GM19455 (cell line): ENCODE results near the gene KLHL36.
A peak's percentile ranks its signal among the peaks of the same experiment; 100 is the strongest.

Experiments
- ATAC-seq: cut with Tn5 transposase; IDR thresholded peaks from one replicate; pipeline ENCODE4 v1.9.1; 2021; ENCODE audit not compliant: unreplicated experiment

Gene KLHL36

DNA sequence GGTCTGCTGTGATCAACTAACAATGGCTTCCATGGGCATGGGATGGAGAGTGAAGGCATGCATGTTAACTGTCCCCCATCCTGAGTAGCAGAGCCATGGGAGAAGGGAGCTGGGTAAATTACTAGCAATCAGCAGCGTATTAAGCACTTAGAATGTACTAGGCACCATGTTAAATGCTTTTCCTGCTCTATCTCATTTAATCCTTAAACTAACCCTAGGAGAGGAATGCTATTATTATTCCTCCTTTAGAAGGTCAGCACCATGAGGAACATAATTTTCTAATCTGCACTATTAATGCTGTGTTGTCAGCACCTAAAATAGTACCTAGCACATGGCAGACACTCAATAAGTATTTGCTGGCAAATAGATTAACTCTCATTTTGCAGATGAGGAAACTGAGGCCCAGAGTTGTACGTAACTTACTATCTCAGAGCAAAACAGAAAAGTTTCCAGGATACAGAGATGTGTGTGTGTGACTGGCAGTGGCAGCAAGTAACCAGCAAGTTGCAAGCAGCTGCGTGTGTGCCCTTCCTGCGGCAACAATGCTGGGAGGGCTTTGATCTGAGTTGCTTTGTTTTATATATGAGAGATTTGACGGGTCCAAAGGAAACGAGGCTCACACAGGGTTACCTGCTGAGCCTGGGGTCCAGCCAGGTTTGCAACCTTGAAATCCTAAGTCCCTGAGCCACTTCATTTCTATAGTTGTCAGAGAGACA lies 6.5 kb upstream of the KLHL36 start:
- ATAC-seq: no peak

DNA sequence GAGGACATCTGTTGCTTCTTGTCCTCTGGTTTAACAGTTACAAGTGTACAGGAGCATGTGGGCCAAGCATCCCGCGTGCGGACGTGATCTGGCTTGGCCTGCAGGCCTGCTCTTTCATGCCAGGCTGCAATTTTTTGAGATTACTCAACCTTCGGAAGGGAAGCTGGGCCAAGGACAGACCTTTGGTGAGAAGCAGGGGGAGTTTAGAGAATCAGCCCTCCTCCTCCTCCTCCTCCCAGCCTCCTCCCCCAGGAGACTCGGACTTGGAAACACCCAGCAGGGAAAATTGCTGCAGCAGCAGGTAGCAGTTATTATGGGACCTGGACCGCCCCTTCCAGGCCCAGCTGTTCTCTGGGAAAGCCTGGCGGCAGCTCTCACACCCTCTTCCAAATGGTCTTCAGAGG lies 5.1 kb upstream of the KLHL36 start:
- ATAC-seq: no peak

DNA sequence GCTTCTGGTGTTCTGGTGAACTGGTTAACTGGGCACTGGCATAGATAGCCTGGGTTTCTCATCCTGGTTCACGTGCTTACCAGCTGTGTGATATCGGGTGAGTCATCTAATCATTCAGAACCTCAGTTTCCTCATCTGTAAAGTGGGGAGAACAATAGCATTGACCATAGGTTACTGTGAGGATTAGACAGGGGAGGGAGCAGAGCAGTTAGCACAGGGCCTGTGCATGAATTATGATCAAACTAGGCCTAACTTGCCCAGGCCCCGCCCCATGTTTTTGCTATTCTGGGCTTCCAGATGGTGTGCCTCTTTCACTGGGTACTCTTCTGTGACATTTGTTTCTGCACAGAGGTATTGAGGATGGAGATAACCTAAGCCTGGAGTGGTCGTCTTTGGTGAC lies 4.6 kb upstream of the KLHL36 start:
- ATAC-seq: no peak

DNA sequence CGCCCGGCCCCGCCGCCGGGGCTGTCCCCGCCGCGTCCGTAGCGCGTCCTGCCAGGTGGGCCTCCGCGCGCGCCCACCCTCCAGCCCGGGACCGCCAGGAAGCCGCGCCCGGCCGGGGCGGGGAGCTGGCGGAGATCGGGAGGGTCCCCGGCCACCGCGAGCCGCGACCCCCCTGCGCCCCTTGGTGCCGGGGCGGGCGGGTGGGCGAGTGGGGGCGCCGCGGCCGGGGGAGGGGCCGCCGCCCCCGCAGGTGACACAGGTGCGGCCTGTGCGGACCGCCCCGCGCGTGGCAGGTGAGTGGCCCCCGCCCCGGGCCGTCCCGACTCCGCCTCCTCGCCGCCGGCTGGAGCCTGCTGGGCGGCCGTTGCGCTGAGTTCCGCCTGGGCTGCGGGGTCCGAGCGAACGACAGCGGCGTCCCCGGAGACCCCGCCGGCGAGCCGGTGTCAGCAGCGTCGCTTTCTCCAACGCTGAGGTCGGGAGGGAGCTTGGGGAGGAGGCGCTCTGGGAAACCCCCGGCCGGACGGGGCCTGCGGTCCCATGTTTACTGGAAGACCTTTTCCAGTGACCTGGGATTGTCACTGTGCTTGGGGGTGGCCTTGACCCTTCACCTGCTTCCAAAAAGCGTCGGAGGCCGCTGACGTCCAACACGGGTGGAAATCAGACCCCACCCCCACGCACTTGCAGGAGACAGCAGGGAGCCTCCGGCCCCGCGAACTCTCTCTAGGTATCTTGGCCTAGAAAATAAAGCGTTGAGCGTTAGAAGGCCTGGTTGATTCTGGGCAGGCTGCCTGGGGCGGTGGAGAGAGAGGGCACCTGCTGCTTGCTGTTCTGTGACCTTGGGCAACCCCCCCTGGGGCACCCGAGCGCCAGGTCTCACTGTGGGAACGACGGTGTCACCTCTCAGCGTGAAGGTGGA lies 542 bp downstream of the KLHL36 start:
- peak; percentile 78 for ATAC-seq

DNA sequence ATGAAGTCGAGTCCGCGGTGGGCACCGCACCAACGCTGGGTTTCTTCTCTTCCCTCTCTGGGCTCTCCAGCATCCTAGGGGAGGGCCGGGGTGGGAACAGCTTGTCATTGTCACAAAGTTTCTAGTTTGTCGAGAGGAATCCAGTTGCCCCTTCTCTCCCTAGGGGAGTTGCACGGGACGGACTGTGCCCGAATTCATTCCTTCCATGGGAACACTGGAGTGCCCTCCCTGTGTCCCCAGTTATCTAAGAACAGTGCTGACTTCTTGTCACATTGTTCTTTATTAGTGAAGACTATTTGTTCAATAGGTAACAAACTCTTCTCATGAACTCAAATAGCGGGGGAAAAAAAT lies 1.2 kb downstream of the KLHL36 start:
- no peak for ATAC-seq

DNA sequence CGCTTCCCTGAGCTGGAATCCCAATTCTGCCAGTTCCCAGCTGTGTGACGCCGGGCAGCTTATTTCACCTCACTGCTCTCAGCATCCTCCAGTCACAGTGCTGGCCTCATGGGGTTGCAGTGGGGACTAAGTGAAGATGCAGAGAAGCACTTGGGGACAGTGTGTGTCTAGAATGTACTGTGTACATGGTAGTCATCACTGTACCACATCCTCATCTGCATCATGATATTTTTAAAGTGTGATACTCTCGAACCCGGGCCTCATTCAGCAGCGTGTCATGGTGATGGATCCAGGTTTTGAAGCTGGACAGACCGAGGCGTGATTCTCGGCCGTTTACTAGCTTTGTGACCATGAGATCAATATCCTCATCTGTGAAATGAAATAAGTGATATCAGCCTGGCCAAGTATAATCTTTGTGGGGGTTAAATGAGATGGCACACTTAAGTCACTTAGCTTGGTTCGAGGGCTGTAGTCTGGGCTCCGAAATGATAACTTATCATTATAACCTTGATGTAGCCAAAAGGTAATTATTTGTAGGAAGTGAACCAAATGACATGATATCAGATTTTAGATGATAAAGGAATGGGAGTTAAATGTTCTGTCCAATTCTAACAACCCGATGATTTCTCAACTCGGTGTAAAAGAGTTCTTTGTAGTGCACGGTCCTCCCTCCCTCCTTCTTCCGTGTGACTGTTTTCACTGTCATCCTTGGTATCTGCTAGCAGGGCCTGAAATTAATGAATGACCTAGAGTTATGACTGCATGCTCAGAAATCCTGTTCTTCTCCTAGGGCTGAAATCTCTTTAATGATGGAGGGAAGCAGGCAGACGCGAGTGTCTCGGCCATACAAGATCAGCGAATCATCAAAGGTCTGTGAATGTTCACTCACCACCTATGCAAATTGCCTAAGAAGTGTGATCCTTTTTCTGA lies 2.0 kb downstream of the KLHL36 start:
- no peak for ATAC-seq

DNA sequence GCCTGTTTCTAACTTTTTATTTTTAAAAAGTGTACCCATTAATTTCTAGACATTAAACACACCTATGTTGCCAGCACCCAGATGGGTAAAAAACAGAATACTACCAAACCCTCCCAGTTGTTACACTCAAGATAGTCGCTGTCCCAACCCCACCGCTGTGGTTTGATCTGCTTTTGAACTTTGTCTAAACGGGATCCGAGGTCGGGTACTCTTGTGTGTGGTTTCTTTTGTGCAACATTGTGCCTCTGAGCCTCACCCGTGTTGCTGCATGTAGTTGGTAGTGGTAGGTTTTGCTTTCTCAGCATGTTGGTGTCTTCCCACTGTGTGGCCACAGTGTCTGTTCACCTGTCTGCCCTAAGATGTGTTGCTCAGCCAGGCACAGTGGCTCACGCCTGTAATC lies 4.3 kb downstream of the KLHL36 start:
- ATAC-seq: no peak

DNA sequence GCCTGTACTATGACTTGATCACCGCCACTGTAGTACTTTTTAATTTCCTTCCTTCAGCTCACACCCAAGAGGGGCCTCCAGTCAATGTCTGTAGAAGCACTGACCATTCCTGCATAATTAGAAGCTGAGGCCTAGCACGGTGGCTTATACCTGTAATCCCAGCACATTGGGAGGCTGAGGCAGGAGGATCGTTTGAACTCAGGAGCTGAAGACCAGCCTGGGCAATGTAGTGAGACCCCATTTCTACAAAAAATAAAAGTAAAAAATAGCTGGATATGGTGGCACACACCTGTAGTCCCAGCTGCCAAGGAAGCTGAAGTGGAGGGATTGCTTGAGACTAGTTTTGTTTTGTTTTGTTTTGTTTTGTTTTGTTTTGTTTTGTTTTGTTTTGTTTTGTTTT lies 5.9 kb downstream of the KLHL36 start:
- ATAC-seq: no peak

DNA sequence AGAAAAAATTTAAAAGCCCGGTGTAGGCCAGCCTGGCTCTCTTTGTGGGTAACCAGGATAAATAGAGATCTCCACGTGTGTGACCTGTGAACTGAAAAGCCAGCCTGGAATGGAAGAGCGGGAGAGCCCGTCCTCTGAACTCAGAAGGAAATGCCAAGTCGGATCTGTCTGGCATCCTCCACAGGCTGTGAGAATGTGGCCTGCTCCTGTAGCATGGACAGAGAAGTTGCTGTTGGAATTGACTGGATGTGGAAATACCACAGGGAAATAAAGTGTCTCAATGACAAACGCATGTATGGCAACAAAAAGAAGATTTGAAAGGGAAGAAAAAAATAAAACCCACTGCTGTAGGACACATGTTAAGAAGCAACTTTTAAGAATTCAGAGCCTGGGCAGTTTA lies 6.7 kb downstream of the KLHL36 start:
- ATAC-seq: no peak

DNA sequence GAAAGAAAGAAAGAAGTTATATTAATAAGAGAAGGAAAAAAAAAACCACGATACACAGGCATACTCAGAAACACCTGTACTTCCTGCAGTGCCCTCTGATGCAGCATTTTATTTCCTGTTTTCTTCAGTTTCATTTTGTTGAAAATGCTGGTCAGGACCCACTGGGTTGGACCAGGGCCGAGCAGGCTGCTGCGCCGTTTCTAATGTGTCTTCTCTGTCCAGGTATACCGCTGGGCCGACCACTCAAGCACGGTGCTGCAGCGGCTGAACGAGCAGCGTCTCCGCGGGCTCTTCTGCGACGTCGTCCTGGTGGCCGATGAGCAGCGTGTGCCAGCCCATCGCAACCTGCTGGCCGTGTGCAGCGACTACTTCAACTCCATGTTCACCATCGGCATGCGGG lies 8.3 kb downstream of the KLHL36 start:
- ATAC-seq: no peak

DNA sequence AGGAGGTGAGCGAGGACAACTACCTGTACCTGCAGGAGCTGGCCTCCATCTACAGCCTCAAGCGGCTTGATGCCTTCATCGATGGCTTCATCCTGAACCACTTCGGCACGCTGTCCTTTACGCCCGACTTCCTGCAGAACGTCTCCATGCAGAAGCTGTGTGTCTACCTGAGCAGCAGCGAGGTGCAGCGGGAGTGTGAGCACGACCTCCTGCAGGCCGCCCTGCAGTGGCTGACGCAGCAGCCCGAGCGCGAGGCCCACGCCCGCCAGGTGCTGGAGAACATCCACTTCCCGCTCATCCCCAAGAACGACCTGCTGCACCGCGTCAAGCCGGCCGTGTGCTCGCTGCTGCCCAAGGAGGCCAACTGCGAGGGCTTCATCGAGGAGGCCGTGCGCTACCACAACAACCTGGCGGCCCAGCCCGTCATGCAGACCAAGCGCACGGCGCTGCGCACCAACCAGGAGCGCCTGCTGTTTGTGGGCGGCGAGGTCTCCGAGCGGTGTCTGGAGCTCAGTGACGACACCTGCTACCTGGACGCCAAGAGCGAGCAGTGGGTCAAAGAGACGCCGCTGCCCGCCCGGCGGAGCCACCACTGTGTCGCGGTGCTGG lies 9.0 kb downstream of the KLHL36 start:
- ATAC-seq: no peak

DNA sequence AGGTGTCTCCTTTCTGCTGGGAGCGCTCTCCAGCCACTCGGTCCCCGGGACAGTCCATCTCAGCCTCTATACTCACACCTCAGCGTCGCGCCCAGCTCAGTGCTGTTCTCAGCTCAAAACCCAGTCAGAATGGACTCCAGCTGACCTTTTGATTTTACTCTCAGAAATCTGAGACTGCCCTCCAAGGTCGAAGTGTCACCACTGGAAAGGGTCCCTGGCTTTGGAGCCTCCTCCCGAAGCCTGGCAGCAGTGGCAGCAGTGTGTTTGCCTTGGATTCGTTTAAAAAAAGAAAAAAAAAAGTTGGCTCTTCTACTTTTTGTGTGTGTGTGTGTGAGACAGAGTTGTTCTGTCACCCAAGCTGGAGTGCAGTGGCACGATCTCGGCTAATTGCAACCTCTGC lies 10.4 kb downstream of the KLHL36 start:
- ATAC-seq: no peak

DNA sequence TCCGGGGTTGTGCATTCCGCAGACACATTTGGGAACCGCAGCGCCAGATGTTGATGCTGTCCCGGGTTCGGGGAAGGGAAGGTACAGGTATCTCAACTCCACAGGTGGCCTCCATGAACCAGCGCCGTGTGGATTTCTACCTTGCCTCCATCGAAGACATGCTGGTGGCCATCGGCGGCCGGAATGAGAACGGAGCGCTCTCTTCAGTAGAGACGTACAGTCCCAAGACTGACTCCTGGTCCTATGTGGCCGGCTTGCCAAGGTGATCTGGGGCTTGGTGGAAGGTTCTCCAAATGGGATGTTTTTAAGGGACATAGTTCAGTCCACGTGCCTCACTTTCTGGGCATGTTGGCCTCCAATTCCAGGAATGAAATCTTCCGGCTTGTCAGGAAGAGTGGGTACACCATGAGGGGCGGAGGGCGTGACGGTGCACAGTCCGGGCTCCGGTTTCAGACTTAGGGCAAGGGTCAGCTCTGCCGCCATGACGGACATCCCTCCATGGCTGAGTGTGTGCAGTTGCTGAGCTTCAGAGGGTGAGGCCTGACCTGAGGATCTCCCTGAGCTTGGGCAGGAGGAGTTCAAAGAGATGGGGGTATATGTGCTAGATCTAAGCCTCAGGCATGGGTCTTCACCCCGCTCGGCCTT lies 11.5 kb downstream of the KLHL36 start:
- ATAC-seq: no peak

DNA sequence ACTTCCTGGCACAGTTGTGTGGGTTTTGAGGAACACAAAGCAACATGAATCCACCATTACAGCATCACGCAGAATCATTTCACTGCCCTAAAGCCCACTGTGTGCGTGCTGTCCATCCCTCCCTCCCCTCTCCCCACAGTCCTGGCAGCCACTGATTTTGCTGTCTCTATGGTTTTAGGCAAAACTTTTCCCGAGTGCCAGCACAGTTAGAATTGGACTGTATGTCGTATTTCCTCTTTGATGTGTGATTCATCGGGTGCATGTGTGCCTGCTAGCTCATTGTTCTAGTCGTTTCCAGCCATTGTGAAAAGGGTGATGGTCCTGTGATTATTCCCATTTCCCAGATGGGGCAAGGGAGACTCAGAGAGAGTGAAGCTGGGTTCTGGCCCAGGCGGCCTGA lies 12.7 kb downstream of the KLHL36 start:
- no peak for ATAC-seq

DNA sequence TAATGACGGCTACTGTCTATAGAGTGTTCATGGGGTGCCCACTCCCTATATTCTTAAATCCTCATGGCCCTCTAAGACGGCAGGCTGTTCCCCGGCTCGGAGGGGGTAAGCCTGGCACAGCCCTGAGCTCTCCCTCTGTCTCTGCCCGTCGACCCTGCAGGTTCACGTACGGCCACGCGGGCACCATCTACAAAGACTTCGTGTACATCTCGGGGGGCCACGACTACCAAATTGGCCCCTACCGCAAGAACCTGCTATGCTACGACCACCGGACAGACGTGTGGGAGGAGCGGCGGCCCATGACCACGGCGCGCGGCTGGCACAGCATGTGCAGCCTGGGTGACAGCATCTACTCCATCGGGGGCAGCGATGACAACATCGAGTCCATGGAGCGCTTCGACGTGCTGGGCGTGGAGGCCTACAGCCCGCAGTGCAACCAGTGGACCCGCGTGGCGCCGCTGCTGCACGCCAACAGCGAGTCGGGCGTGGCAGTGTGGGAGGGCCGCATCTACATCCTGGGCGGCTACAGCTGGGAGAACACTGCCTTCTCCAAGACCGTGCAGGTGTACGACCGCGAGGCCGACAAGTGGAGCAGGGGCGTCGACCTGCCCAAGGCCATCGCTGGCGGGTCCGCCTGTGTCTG lies 13.2 kb downstream of the KLHL36 start:
- no peak for ATAC-seq

DNA sequence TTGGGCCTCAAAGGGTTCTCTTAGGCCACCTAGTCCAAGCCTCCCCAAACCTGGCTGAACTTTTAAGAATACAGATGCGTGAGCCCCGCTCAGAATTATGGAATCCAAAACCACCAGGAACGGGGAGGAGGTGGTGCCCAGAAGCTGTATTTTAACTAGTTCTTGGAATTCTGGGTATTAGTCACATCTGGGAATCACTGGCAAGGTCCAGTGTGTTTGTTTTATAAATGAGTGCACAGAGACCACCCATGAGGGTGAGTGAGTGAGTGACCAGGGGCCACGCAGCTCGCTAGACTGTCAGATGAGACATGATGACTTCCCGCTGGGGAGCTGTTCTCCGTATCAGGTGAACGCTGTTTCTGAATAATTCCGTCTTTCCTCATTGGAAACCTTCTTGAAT lies 14.2 kb downstream of the KLHL36 start:
- no peak for ATAC-seq

DNA sequence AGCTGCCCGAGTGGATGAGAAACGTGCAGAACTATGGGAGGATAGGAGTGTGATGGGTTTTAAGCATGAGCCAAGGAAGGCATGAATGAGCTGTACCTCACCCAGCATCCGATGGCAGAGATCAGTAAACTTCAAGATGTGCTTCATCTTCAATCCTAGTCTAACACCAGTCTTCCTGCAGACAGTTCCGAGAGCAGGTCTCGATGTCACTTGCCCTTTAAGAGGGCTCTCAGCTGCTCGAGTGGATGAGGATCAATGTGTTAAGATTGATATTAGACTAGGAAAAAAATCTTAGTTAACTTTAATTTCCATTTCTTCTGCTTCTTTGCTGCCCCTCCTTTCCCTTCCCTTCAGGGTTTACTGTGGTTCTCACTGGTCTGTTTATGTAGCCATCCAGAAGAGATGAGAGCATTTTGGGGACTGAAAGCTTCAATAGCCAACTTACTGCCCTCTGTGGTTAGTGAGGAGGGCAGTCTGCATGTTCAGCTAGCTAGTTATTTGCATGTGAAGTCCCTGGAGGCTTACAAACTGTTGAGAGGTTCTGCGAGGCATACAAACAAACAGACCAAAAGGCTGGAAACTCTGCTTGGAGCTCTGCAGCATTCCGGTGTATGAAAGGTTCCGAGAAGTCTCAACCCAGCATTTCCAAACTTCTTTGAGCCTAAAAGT lies 15.3 kb downstream of the KLHL36 start:
- ATAC-seq: no peak

DNA sequence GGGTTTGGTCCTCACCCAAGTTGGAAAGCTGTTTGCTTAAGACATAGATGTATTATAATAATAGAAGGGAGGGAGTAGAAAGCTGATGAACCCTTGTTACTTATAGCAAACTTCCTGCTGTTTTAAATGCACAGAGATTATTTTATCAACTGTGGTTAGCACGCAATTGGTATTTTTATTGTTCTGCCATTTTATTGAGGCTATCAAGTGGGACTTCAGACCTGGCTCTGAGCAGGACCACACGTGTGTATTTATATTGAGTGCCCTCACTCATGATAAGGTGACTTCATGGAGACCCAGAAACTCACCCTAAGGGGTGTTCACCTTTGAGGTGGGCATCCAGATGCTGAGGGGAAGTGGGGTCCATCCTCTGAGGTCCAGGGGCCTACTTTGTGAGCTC lies 17.0 kb downstream of the KLHL36 start:
- ATAC-seq: no peak

DNA sequence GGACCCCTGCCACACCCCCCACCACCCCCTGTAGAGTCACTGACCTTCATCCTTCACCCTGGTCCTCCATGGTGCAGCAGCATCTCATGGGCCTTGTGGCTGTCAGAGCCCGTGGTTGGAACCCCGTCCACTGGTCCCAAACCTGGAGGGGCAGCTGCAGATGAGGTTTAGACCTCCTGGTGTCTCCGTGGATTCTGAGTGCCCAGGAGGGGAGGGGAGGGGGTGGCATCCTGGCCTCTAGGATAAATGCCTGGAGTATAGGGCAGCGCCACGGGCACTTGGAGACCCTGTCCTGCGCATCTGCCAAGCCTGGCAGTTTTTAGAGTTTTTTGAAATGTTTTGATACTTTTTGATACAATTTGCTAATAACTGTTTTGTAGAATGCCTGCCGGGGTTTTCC lies 17.5 kb downstream of the KLHL36 start:
- no peak for ATAC-seq
